ENCODE results near the gene RGS11.

RGS11 gene

GRCh38 chr16:296276-296675 is 20.5 kb upstream of the RGS11 start:
- no peak for TF ChIP-seq CTCF (IDR thresholded peaks at IDR 0.05; ENCODE audit: low read depth, low read length, missing control alignments)
- Histone ChIP-seq H3K27ac (no peak overlapping the region), H3K27me3 (replicated peaks) (no peaks in the 10 kb centered on the region), H3K36me3 (replicated peaks) (peaks cover 16% of the 10 kb centered on the region), H3K4me3 (ENCODE audit: low read depth, low read length) (no peak overlapping the region)
- in situ Hi-C loops (cut with HindIII; ENCODE audit: low pct_ligation_motif_present, low sequenced_read_pairs): no loop called here
- DNase-seq: no peak

GRCh38 chr16:293043-293775 is 17.5 kb upstream of the RGS11 start:
- in situ Hi-C loops (cut with HindIII; ENCODE audit: low pct_ligation_motif_present, low sequenced_read_pairs): no loop called here
- Histone ChIP-seq H3K27ac (no peak overlapping the region), H3K36me3 (replicated peaks) (peaks cover 29% of the 10 kb centered on the region), H3K4me3 (ENCODE audit: low read depth, low read length) (no peak overlapping the region), H3K27me3 (replicated peaks) (no peaks in the 10 kb centered on the region)
- TF ChIP-seq CTCF (IDR thresholded peaks at IDR 0.05; ENCODE audit: low read depth, low read length, missing control alignments): no peak
- DNase-seq: no peak

GRCh38 chr16:291539-291938 is 15.8 kb upstream of the RGS11 start:
- no peak for TF ChIP-seq CTCF (IDR thresholded peaks at IDR 0.05; ENCODE audit: low read depth, low read length, missing control alignments)
- peaks cover 34% of the 10 kb centered on the region for H3K36me3 ChIP-seq (replicated peaks)
- no peak overlapping the region for H3K4me3 ChIP-seq (ENCODE audit: low read depth, low read length)
- in situ Hi-C loops (cut with HindIII; ENCODE audit: low pct_ligation_motif_present, low sequenced_read_pairs): no loop called here
- no peak overlapping the region for H3K27ac ChIP-seq
- no peaks in the 10 kb centered on the region for H3K27me3 ChIP-seq (replicated peaks)
- no peak for DNase-seq

- Histone ChIP-seq H3K27ac (no peak overlapping the region), H3K4me3 (ENCODE audit: low read depth, low read length) (no peak overlapping the region), H3K36me3 (replicated peaks) (peaks cover 27% of the 10 kb centered on the region), H3K27me3 (replicated peaks) (no peaks in the 10 kb centered on the region)
- no peak for TF ChIP-seq CTCF (IDR thresholded peaks at IDR 0.05; ENCODE audit: low read depth, low read length, missing control alignments)
- in situ Hi-C loops (cut with HindIII; ENCODE audit: low pct_ligation_motif_present, low sequenced_read_pairs): no loop called here
- no peak for DNase-seq
Observed at GRCh38 chr16:290681-291405, 15.1 kb upstream of the RGS11 start.

- H3K4me3 ChIP-seq (ENCODE audit: low read depth, low read length): no peak overlapping the region
- TF ChIP-seq CTCF (IDR thresholded peaks at IDR 0.05; ENCODE audit: low read depth, low read length, missing control alignments): no peak
Observed at GRCh38 chr16:290015-290680, 14.4 kb upstream of the RGS11 start.

More at GRCh38 chr16:290015-290680, 14.4 kb upstream of the RGS11 start:
- no peak for DNase-seq
- Histone ChIP-seq H3K27me3 (replicated peaks) (no peaks in the 10 kb centered on the region), H3K27ac (no peak overlapping the region), H3K36me3 (replicated peaks) (peaks cover 27% of the 10 kb centered on the region)
- in situ Hi-C loops (cut with HindIII; ENCODE audit: low pct_ligation_motif_present, low sequenced_read_pairs): no loop called here

Measured in brain microvascular endothelial cell (primary cell).